H1 (cell line): ENCODE measurements around the gene MIF. TPM values are rescaled to one million over a fixed set of nuclear protein-coding genes. Genes with fewer than 3 reads are reported as not detected.

Experiments used
- CTCF ChIA-PET: fragments of 300-600 bp; sonication (Branson Sonifier 250); formaldehyde crosslinking; loops from one replicate; lab custom pipeline; 2021; ENCODE audit not compliant: partially characterized antibody; lab: Charles Lee
- POLR2A ChIA-PET: fragments of 300-600 bp; sonication (Branson Sonifier 250); formaldehyde crosslinking; loops from one replicate; lab custom pipeline; 2021; ENCODE audit warnings: inconsistent platforms; ENCODE audit not compliant: partially characterized antibody; lab: Charles Lee
- DNase-seq, 2 experiments: peaks; one replicate each; pipeline versions ENCODE4 v3.0.0 to v3.0.0-alpha.2; 2010 to 2022; ENCODE audit warnings: low spot score in 2 of 2, low read depth in 1 of 2, mixed read lengths in 1 of 2
- FAIRE-seq: peaks from 2 replicates; lab custom pipeline; 2011; peaks lifted over from hg19 to GRCh38; lab: Jason Lieb, UNC
- H2AFZ ChIP-seq: 2 replicates; pipeline ENCODE4 v1.8.1; 2012; ENCODE audit warnings: low read length, inconsistent platforms
- H2AK5ac ChIP-seq: 2 replicates; pipeline ENCODE4 v1.6.1; 2013; ENCODE audit warnings: low read depth, low read length
- H2BK120ac ChIP-seq: replicated peaks from 2 replicates; pipeline ENCODE3; 2013; ENCODE audit warnings: low read depth, low read length, inconsistent platforms
- H2BK12ac ChIP-seq: 2 replicates; pipeline ENCODE4 v1.6.1; 2013; ENCODE audit warnings: low read depth, low read length
- H2BK15ac ChIP-seq: 2 replicates; pipeline ENCODE4 v1.6.1; 2013; ENCODE audit warnings: low read length
- H2BK20ac ChIP-seq: 2 replicates; pipeline ENCODE4 v1.6.1; 2013; ENCODE audit warnings: low read length
- H2BK5ac ChIP-seq: 2 replicates; pipeline ENCODE4 v1.6.1; 2013; ENCODE audit warnings: low read depth, low read length
- H3K14ac ChIP-seq: 2 replicates; pipeline ENCODE4 v1.6.1; 2013; ENCODE audit warnings: inconsistent platforms; ENCODE audit not compliant: insufficient read length
- H3K18ac ChIP-seq: 2 replicates; pipeline ENCODE4 v1.6.1; 2013; ENCODE audit warnings: low read length; ENCODE audit errors: extremely low read depth
- H3K23ac ChIP-seq: 2 replicates; pipeline ENCODE4 v1.6.1; 2013; ENCODE audit warnings: inconsistent platforms; ENCODE audit not compliant: insufficient read length
- H3K23me2 ChIP-seq: 2 replicates; pipeline ENCODE4 v1.6.1; 2013; ENCODE audit warnings: low read depth, low read length
- H3K27ac ChIP-seq: 2 replicates; pipeline ENCODE4 v1.6.1; 2011; ENCODE audit warnings: low read depth, low read length, inconsistent platforms
- H3K27me3 ChIP-seq, 4 experiments: replicated peaks in 1 of 4; 1 replicate in 1 of 4; 2 replicates in 3 of 4; pipeline versions ENCODE4 v1.6.1 to v1.8.1; 2011 to 2013; ENCODE audit warnings: low read length in 3 of 4, mild to moderate bottlenecking in 3 of 4, inconsistent platforms in 2 of 4, mixed read lengths in 2 of 4, moderate library complexity in 1 of 4; ENCODE audit not compliant: control insufficient read depth in 3 of 4, insufficient read depth in 3 of 4; ENCODE audit errors: extremely low read depth in 1 of 4
- H3K36me3 ChIP-seq, 4 experiments: 2 replicates each; pipeline versions ENCODE4 v1.6.1 to v1.8.1; 2011 to 2013; ENCODE audit warnings: mild to moderate bottlenecking in 4 of 4, low read length in 3 of 4, moderate library complexity in 2 of 4, control low read depth in 1 of 4, inconsistent platforms in 1 of 4; ENCODE audit not compliant: insufficient read depth in 4 of 4, control insufficient read depth in 2 of 4
- H3K4ac ChIP-seq: replicated peaks from 2 replicates; pipeline ENCODE3; 2013; ENCODE audit warnings: low read length, low read depth, mixed read lengths, inconsistent platforms; ENCODE audit not compliant: insufficient read length
- H3K4me1 ChIP-seq, 4 experiments: replicated peaks in 1 of 4; 1 replicate in 1 of 4; 2 replicates in 3 of 4; pipeline versions ENCODE4 v1.6.1 to v1.8.1; 2011 to 2013; ENCODE audit warnings: low read length in 3 of 4, inconsistent platforms in 2 of 4, mixed read lengths in 1 of 4; ENCODE audit not compliant: insufficient read depth in 4 of 4, control insufficient read depth in 3 of 4
- H3K4me2 ChIP-seq, 2 experiments: 2 replicates each; pipeline versions ENCODE4 v1.6.1 to v1.8.1; 2011 to 2013; ENCODE audit warnings: low read depth in 2 of 2, low read length in 2 of 2, control low read depth in 1 of 2, inconsistent platforms in 1 of 2, mild to moderate bottlenecking in 1 of 2; ENCODE audit not compliant: insufficient read depth in 1 of 2
- H3K4me3 ChIP-seq, 4 experiments: fragments of 200-600, 300-600 bp in 1 of 4; sonication (generic), shearing (Covaris generic), sonication (Bioruptor Twin) in 1 of 4; 2 replicates each; pipeline versions ENCODE4 v1.5.1 to v1.8.1; 2011 to 2016; ENCODE audit warnings: low read length in 4 of 4, low read depth in 3 of 4, control low read depth in 2 of 4, inconsistent platforms in 2 of 4, mild to moderate bottlenecking in 2 of 4, mixed read lengths in 1 of 4, moderate library complexity in 1 of 4; ENCODE audit not compliant: insufficient read depth in 2 of 4; ENCODE audit errors: extremely low read depth in 1 of 4
- H3K56ac ChIP-seq: replicated peaks from 2 replicates; pipeline ENCODE3; 2013; ENCODE audit warnings: low read depth, mild to moderate bottlenecking, mixed read lengths, low read length, inconsistent platforms; ENCODE audit not compliant: insufficient read length
- H3K79me1 ChIP-seq: 2 replicates; pipeline ENCODE4 v1.6.1; 2013; ENCODE audit warnings: low read depth, low read length, control low read depth
- H3K79me2 ChIP-seq, 2 experiments: 2 replicates each; pipeline versions ENCODE4 v1.6.1 to v1.8.1; 2012 to 2013; ENCODE audit warnings: low read length in 2 of 2, mild to moderate bottlenecking in 2 of 2, inconsistent platforms in 1 of 2; ENCODE audit not compliant: insufficient read depth in 2 of 2, control insufficient read depth in 1 of 2
- H3K9ac ChIP-seq, 4 experiments: replicated peaks in 1 of 4; 1 replicate in 1 of 4; 2 replicates in 3 of 4; pipeline versions ENCODE4 v1.6.1 to v1.8.1; 2011 to 2013; ENCODE audit warnings: low read depth in 3 of 4, low read length in 3 of 4, control low read depth in 2 of 4, mild to moderate bottlenecking in 2 of 4, moderate library complexity in 2 of 4, inconsistent platforms in 1 of 4; ENCODE audit errors: extremely low read depth in 1 of 4
- H3K9me3 ChIP-seq, 2 experiments: 2 replicates each; pipeline versions ENCODE4 v1.6.1 to v1.8.1; 2012 to 2013; ENCODE audit warnings: mild to moderate bottlenecking in 2 of 2, moderate library complexity in 2 of 2, control low read depth in 1 of 2, inconsistent platforms in 1 of 2, low read depth in 1 of 2, low read length in 1 of 2, mixed read lengths in 1 of 2; ENCODE audit not compliant: insufficient read depth in 2 of 2
- H4K20me1 ChIP-seq, 2 experiments: replicated peaks in 1 of 2; 2 replicates each; pipeline versions ENCODE3 to v1.8.1; 2011 to 2013; ENCODE audit warnings: inconsistent platforms in 2 of 2, low read length in 2 of 2, mild to moderate bottlenecking in 1 of 2; ENCODE audit not compliant: insufficient read depth in 2 of 2, control insufficient read depth in 1 of 2
- H4K5ac ChIP-seq: 2 replicates; pipeline ENCODE4 v1.6.1; 2013; ENCODE audit warnings: low read length, low read depth, mixed read lengths, inconsistent platforms; ENCODE audit not compliant: insufficient read length
- H4K8ac ChIP-seq: 2 replicates; pipeline ENCODE4 v1.8.0; 2013; ENCODE audit warnings: mild to moderate bottlenecking, moderate library complexity, low read length, inconsistent platforms; ENCODE audit not compliant: insufficient read depth; ENCODE audit errors: extremely low read depth
- H4K91ac ChIP-seq: replicated peaks from 2 replicates; pipeline ENCODE3; 2013; ENCODE audit warnings: low read length, mixed read lengths, inconsistent platforms; ENCODE audit not compliant: insufficient read length
- CREB1 ChIP-seq: IDR thresholded peaks from 2 replicates; pipeline ENCODE4 v1.6.1; 2012; ENCODE audit warnings: inconsistent platforms
- POLR2AphosphoS5 ChIP-seq: IDR thresholded peaks from 2 replicates; pipeline ENCODE4 v1.6.1; 2011; ENCODE audit warnings: low read depth, low read length
- WGBS, 2 experiments: shearing (Covaris generic) in 1 of 2; methylation state at CpG; one replicate each; pipeline versions ENCODE4 v1.1.6 to v1.1.7; 2013 to 2015; ENCODE audit warnings: low lambda C conversion rate in 2 of 2, mixed read lengths in 2 of 2, inconsistent platforms in 1 of 2, low coverage in 1 of 2, missing lambda C conversion rate in 1 of 2; ENCODE audit not compliant: insufficient replicate concordance in 2 of 2, insufficient coverage in 1 of 2, insufficient read length in 1 of 2; ENCODE audit errors: extremely low coverage in 1 of 2, missing lambda C conversion rate in 1 of 2; 5-methylcytosine and 5-hydroxymethylcytosine counted together
- polyA plus RNA-seq, 7 experiments: library from polyadenylated mRNA; depleted of rRNA in 3 of 7; stranded (reverse) in 5 of 7; unstranded in 2 of 7; fragments of >200 nt in 5 of 7; fragments of 200-250 nt in 2 of 7; gene quantifications; 1 replicate in 5 of 7; 2 replicates in 1 of 7; 4 replicates in 1 of 7; pipeline versions ENCODE4 v1.2.1 to v1.2.3, GENCODE V29; 2011 to 2013; ENCODE audit warnings: missing spikeins in 2 of 7, mixed read lengths in 2 of 7
- total RNA-seq: library from RNA; stranded (reverse); fragmentation: NEBNext Ultra II Directional; extraction: Animal tissue kit (Norgen Biotek cat#: 25700); gene quantifications from 2 replicates; pipeline ENCODE4 v1.2.1, GENCODE V29; 2021

MIF gene
- total and polyA plus RNA-seq, 2 of the 8 experiments (the other 6 are each of a cell fraction or from before 2014, with no cell fraction given) = 1,082 to 1,870 TPM

DNA sequence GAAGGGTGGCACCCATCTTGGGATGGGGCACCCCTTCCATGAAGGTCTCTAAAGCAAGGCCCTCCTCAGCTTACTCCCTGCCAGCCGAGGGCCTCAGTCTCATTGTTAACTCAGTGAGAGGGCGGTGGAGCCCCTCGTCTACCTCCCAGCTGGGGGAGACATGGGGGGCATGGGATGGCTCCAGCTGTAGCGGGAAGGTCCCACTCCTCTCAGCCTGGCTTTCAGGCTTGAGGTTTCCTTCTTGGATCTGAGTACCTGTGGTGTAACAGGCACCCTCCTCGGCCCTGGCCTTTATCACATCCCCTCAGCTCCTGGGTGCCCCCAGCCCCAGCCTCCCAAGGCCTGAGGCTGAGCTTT lies 2.0 kb downstream of the MIF start:
- TF ChIP-seq POLR2AphosphoS5 (0 out of 2 replicates have a peak, but pooled peaks have one; percentile 4), CREB1 (no peak)
- DNase-seq = no peak
- Histone ChIP-seq H4K91ac (no peak overlapping the region), H3K9me3 (peaks cover 10 to 14% of the 10 kb centered on the region in 2 experiments; a peak in 2 of 4 replicates), H4K8ac (no peak overlapping the region), H3K4me1 (peaks cover 9 to 34% (median 15%) of the 10 kb centered on the region in 4 experiments), H3K56ac (no peak overlapping the region), H3K23ac (no peak overlapping the region), H4K20me1 (peaks cover 5 to 11% of the 10 kb centered on the region in 2 experiments), H2AK5ac (0 out of 2 replicates have a peak overlapping the region, but pooled peaks have one; percentile 2), H2BK5ac (no peak overlapping the region; the same call in 1 of the 2 replicates), H3K36me3 (peaks cover 14 to 20% (median 18%) of the 10 kb centered on the region in 4 experiments), H2BK120ac (no peak overlapping the region), H2BK15ac (no peak overlapping the region), H3K27ac (no peak overlapping the region), H3K23me2 (peaks cover 6% of the 10 kb centered on the region), H3K18ac (no peak overlapping the region), H3K4me2 (peak overlapping the region; percentile 58 to 86; a peak in 1 of 4 replicates), H4K5ac (no peak overlapping the region), H3K79me2 (peaks cover 0 to 7% of the 10 kb centered on the region in 2 experiments; a peak in 1 of 4 replicates), H3K79me1 (no peaks in the 10 kb centered on the region; the same call in none of the 2 replicates), H3K4me3 (peak overlapping the region in 3 of 4 experiments; percentile 77 to 91 (median 85); a peak in 4 of 8 replicates), H3K4ac (no peak overlapping the region), H3K14ac (no peak overlapping the region), H3K27me3 (no peaks in the 10 kb centered on the region; a peak in 1 of 7 replicates), H2BK20ac (no peak overlapping the region), H3K9ac (no peak overlapping the region), H2BK12ac (no peak overlapping the region), H2AFZ (no peak overlapping the region)
- ChIA-PET CTCF (interaction anchor here (1.3 to 2.0 kb wide), 4 partner anchors 13 to 60 kb away, joined by 3 to 13 read pairs (median 5); no protein-coding TSS in a partner anchor), POLR2A (interaction anchor here (0.7 to 3.0 kb wide), 5 partner anchors 8 to 75 kb away, joined by 3 to 23 read pairs (median 9); no protein-coding TSS in a partner anchor)
- WGBS, 2 experiments = 85% methylated on average over 5 of the region's 5 CpGs; no CpG with 5 or more reads in 1 of the 2 experiments
- no peak for FAIRE-seq
